ENCODE data around the gene MEGF6.
A peak's percentile ranks its signal among the peaks of the same experiment; 100 is the strongest.

The MEGF6 gene

GRCh38 chr1:3453203-3453761 is 158.0 kb downstream of the MEGF6 start:
- DNase-seq (ENCODE audit: extremely low read depth in 1 of 2, low read depth in 1 of 2) = peak; percentile 15 to 50

GRCh38 chr1:3452866-3453175 is 158.5 kb downstream of the MEGF6 start:
- no peak for DNase-seq (ENCODE audit: extremely low read depth in 1 of 2, low read depth in 1 of 2)

GRCh38 chr1:3451994-3452865 is 159.1 kb downstream of the MEGF6 start:
- no peak for DNase-seq (ENCODE audit: extremely low read depth in 1 of 2, low read depth in 1 of 2)

- DNase-seq (ENCODE audit: extremely low read depth in 1 of 2, low read depth in 1 of 2) = no peak
Measured at GRCh38 chr1:3450983-3451382, 160.3 kb downstream of the MEGF6 start.

- no peak for DNase-seq (ENCODE audit: extremely low read depth in 1 of 2, low read depth in 1 of 2)
Measured at GRCh38 chr1:3450202-3450863, 161.0 kb downstream of the MEGF6 start.

GRCh38 chr1:3444736-3445135 is 166.6 kb downstream of the MEGF6 start:
- no peak for DNase-seq (ENCODE audit: extremely low read depth in 1 of 2, low read depth in 1 of 2)

GRCh38 chr1:3444298-3444697 is 167.0 kb downstream of the MEGF6 start:
- DNase-seq (ENCODE audit: extremely low read depth in 1 of 2, low read depth in 1 of 2) = no peak

- no peak for DNase-seq (ENCODE audit: extremely low read depth in 1 of 2, low read depth in 1 of 2)
Measured at GRCh38 chr1:3443807-3444206, 167.5 kb downstream of the MEGF6 start.

- DNase-seq (ENCODE audit: extremely low read depth in 1 of 2, low read depth in 1 of 2) = no peak
Measured at GRCh38 chr1:3442901-3443300, 168.4 kb downstream of the MEGF6 start.

GRCh38 chr1:3442331-3442730 is 169.0 kb downstream of the MEGF6 start:
- DNase-seq (ENCODE audit: extremely low read depth in 1 of 2, low read depth in 1 of 2) = no peak

- DNase-seq (ENCODE audit: extremely low read depth in 1 of 2, low read depth in 1 of 2) = no peak
Measured at GRCh38 chr1:3441880-3442279, 169.4 kb downstream of the MEGF6 start.

- no peak for DNase-seq (ENCODE audit: extremely low read depth in 1 of 2, low read depth in 1 of 2)
Measured at GRCh38 chr1:3441410-3441847, 169.9 kb downstream of the MEGF6 start.

- no peak for DNase-seq (ENCODE audit: extremely low read depth in 1 of 2, low read depth in 1 of 2)
Measured at GRCh38 chr1:3440711-3441409, 170.4 kb downstream of the MEGF6 start.

GRCh38 chr1:3440300-3440681 is 171.0 kb downstream of the MEGF6 start:
- DNase-seq (ENCODE audit: extremely low read depth in 1 of 2, low read depth in 1 of 2) = no peak
